ENCODE measurements around the gene C1orf210. TPM values are rescaled to one million over a fixed set of nuclear protein-coding genes. Genes with fewer than 3 reads are reported as not detected.

The C1orf210 gene
- total and polyA plus RNA-seq, 8 donors, result 4.3 to 34.4 (median 14.3) TPM; not detected in 1

- H3K9me3 ChIP-seq, result no peaks in the 10 kb centered on the region
- peaks cover 5 to 34% (median 19%) of the 10 kb centered on the region in 4 donors for H3K4me1 ChIP-seq
- 75 to 82% (median 78%) methylated on average over 8 to 15 of the region's 15 CpGs for WGBS, 5 donors
- intact Hi-C loops (cut with DNase I; ENCODE audit: low total_unique reads), result no loop called here
- no peak overlapping the region for H3K4me3 ChIP-seq
- peaks cover 0 to 4% (median 0%) of the 10 kb centered on the region in 4 donors for H3K36me3 ChIP-seq
- DNase-seq, result no peak
- peaks cover 0 to 4% (median 0%) of the 10 kb centered on the region in 3 donors for H3K27me3 ChIP-seq
- H3K27ac ChIP-seq, result peak overlapping the region in 1 of 5 donors; percentile 14
- TF ChIP-seq EP300 (IDR thresholded peaks at IDR 0.05) (no peak), POLR2A (IDR thresholded peaks at IDR 0.05) (no peak), POLR2AphosphoS5 (IDR thresholded peaks at IDR 0.05) (no peak)
- TF ChIP-seq, protein P1, sequence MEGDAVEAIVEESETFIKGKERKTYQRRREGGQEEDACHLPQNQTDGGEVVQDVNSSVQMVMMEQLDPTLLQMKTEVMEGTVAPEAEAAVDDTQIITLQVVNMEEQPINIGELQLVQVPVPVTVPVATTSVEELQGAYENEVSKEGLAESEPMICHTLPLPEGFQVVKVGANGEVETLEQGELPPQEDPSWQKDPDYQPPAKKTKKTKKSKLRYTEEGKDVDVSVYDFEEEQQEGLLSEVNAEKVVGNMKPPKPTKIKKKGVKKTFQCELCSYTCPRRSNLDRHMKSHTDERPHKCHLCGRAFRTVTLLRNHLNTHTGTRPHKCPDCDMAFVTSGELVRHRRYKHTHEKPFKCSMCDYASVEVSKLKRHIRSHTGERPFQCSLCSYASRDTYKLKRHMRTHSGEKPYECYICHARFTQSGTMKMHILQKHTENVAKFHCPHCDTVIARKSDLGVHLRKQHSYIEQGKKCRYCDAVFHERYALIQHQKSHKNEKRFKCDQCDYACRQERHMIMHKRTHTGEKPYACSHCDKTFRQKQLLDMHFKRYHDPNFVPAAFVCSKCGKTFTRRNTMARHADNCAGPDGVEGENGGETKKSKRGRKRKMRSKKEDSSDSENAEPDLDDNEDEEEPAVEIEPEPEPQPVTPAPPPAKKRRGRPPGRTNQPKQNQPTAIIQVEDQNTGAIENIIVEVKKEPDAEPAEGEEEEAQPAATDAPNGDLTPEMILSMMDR (IDR thresholded peaks at IDR 0.05), result no peak
Measured at GRCh38 chr1:43282220-43283195, 2.9 kb downstream of the C1orf210 start.

DNA sequence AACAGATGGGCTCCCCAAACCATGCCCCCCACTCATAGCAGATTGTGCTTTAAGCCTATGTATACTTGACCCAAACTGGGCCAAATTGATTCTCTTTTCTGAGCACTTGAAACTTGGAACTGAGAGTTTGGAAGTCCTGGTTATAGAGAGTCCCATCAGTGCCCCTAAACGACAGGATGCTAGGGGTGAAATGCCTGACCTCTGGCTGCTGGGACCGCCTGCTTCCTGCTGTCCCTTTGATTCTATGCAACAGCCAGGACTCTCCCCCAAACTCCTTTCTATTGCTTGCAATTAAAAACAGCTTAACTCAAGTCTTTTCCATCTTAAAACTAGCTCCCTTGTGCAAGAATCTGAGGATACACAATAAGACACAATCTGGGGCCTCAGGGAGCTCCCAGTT lies 4.7 kb downstream of the C1orf210 start:
- no peak overlapping the region for H3K4me3 ChIP-seq
- peaks cover 0 to 4% (median 0%) of the 10 kb centered on the region in 4 donors for H3K36me3 ChIP-seq
- H3K9me3 ChIP-seq, result no peaks in the 10 kb centered on the region
- no peak overlapping the region for H3K27ac ChIP-seq
- 55 to 69% (median 66%) methylated on average over 2 of the region's 2 CpGs for WGBS, 5 donors
- H3K4me1 ChIP-seq, result peaks cover 10 to 43% (median 19%) of the 10 kb centered on the region in 4 donors
- no peak for TF ChIP-seq EP300 (IDR thresholded peaks at IDR 0.05)
- TF ChIP-seq POLR2AphosphoS5 (IDR thresholded peaks at IDR 0.05), result no peak
- TF ChIP-seq POLR2A (IDR thresholded peaks at IDR 0.05), result no peak
- intact Hi-C loops (cut with DNase I; ENCODE audit: low total_unique reads), result no loop called here
- peaks cover 0 to 4% (median 0%) of the 10 kb centered on the region in 3 donors for H3K27me3 ChIP-seq
- DNase-seq, result no peak

- DNase-seq, result no peak
- Histone ChIP-seq H3K27ac (no peak overlapping the region), H3K4me1 (peaks cover 10 to 47% (median 21%) of the 10 kb centered on the region in 4 donors), H3K4me3 (no peak overlapping the region), H3K27me3 (no peaks in the 10 kb centered on the region), H3K9me3 (no peaks in the 10 kb centered on the region), H3K36me3 (peaks cover 0 to 4% (median 0%) of the 10 kb centered on the region in 4 donors)
- 92 to 97% (median 93%) methylated on average over 5 to 6 of the region's 6 CpGs for WGBS, 5 donors
- no peak for TF ChIP-seq POLR2A (IDR thresholded peaks at IDR 0.05)
- TF ChIP-seq EP300 (IDR thresholded peaks at IDR 0.05), result no peak
- no peak for TF ChIP-seq POLR2AphosphoS5 (IDR thresholded peaks at IDR 0.05)
- TF ChIP-seq, protein P1 (IDR thresholded peaks at IDR 0.05), result no peak
- intact Hi-C loops (cut with DNase I; ENCODE audit: low total_unique reads), result no loop called here
Measured at GRCh38 chr1:43279666-43280065, 5.7 kb downstream of the C1orf210 start.

DNA sequence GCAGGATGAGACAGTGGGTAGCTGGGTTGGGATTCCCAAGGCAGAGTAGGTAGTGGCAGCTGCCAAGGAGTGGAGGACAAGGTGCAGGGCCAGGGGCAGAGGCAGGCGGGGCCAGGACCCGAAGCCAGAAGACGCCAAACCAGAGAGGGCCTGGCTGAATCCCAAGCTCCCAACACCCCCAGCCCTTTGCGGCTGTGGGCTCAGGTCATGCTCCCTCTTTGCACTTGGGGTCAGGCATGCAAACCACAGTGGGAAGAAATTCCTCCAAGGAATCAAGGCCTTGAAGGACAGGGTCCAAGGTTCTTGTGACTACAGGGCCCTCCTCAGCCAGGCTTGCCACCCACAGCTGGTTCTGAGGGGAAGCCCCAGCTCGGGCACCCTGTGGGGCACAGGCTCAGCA lies 6.2 kb downstream of the C1orf210 start:
- WGBS, 5 donors, result 74 to 85% (median 84%) methylated on average over 4 to 5 of the region's 5 CpGs
- intact Hi-C loops (cut with DNase I; ENCODE audit: low total_unique reads), result no loop called here
- Histone ChIP-seq H3K27ac (peak overlapping the region in 1 of 5 donors; percentile 6), H3K9me3 (no peaks in the 10 kb centered on the region), H3K36me3 (peaks cover 0 to 4% (median 0%) of the 10 kb centered on the region in 4 donors), H3K4me1 (peaks cover 13 to 47% (median 26%) of the 10 kb centered on the region in 4 donors), H3K4me3 (no peak overlapping the region), H3K27me3 (no peaks in the 10 kb centered on the region)
- TF ChIP-seq POLR2AphosphoS5 (IDR thresholded peaks at IDR 0.05), result no peak
- TF ChIP-seq EP300 (IDR thresholded peaks at IDR 0.05), result no peak
- TF ChIP-seq, protein P1 (IDR thresholded peaks at IDR 0.05), result no peak
- TF ChIP-seq POLR2A (IDR thresholded peaks at IDR 0.05), result no peak
- DNase-seq, result no peak

All from stomach (tissue), 9 donors.